NCI-H2107 (cell line): ENCODE measurements around the gene ATF6.
"Not testable (repeated sequence)": the region's sequence is repeated elsewhere in the genome, so short reads cannot be mapped to it uniquely, and the experiment has no call there.

ENCODE experiments used
- DNase-seq: peaks from one replicate; lab custom pipeline; 2025; lab: John Stamatoyannopoulos, UW

ATF6 gene

GRCh38 chr1:161733526-161733925, 32.6 kb upstream of the ATF6 start:
- DNase-seq = no peak

- no peak for DNase-seq
These were observed 30.3 kb upstream of the ATF6 start for GRCh38 chr1:161735837-161736236.

- DNase-seq = no peak
These were observed 29.7 kb upstream of the ATF6 start for GRCh38 chr1:161736335-161736969.

- peak; percentile 35 for DNase-seq
These were observed 28.5 kb upstream of the ATF6 start for GRCh38 chr1:161737625-161738024.

- DNase-seq = no peak
These were observed 27.4 kb upstream of the ATF6 start for GRCh38 chr1:161738627-161739287.

GRCh38 chr1:161739865-161740566, 26.1 kb upstream of the ATF6 start:
- DNase-seq = no peak

GRCh38 chr1:161740921-161741320, 25.2 kb upstream of the ATF6 start:
- no peak for DNase-seq

- DNase-seq = no peak
These were observed 22.9 kb upstream of the ATF6 start for GRCh38 chr1:161743231-161743630.

GRCh38 chr1:161747801-161748200, 18.3 kb upstream of the ATF6 start:
- DNase-seq = no peak

GRCh38 chr1:161749509-161750407, 16.4 kb upstream of the ATF6 start, which contains the start of gene DUSP12:
Gene DUSP12 (plus strand): TSS chr1:161749786. CDS start chr1:161749802, 16 bp downstream.
- DNase-seq = peak; percentile 95

- no peak for DNase-seq
These were observed 2.5 kb upstream of the ATF6 start for GRCh38 chr1:161763522-161764098.

- no peak for DNase-seq
These were observed 2.3 kb downstream of the ATF6 start for GRCh38 chr1:161768461-161768860.

GRCh38 chr1:161768986-161769672, 3.0 kb downstream of the ATF6 start:
- no peak for DNase-seq

GRCh38 chr1:161769673-161770045, 3.5 kb downstream of the ATF6 start:
- DNase-seq = not testable (repeated sequence)

GRCh38 chr1:161770250-161770649, 4.1 kb downstream of the ATF6 start:
- DNase-seq = no peak

- no peak for DNase-seq
These were observed 5.0 kb downstream of the ATF6 start for GRCh38 chr1:161771161-161771560.

- DNase-seq = no peak
These were observed 5.9 kb downstream of the ATF6 start for GRCh38 chr1:161771973-161772372.

GRCh38 chr1:161772397-161772796, 6.3 kb downstream of the ATF6 start:
- DNase-seq = no peak

- DNase-seq = no peak
These were observed 7.7 kb downstream of the ATF6 start for GRCh38 chr1:161773791-161774190.

GRCh38 chr1:161777261-161777660, 11.1 kb downstream of the ATF6 start:
- DNase-seq = no peak

GRCh38 chr1:161778522-161778921, 12.4 kb downstream of the ATF6 start:
- no peak for DNase-seq
